GM23248 (cell line): ENCODE results near the gene TMEM131L.

Source experiments
- EZH2 ChIP-seq: fragments of 200-600 bp; sonication (generic); IDR thresholded peaks from 2 replicates; pipeline ENCODE4 v1.6.1; 2018; ENCODE audit warnings: antibody characterized with exemption, mild to moderate bottlenecking; ENCODE audit not compliant: insufficient read depth, poor library complexity, severe bottlenecking
- EZH2phosphoT487 ChIP-seq: fragments of 200-600 bp; sonication (generic); IDR thresholded peaks from 2 replicates; pipeline ENCODE4 v1.6.1; 2018; ENCODE audit warnings: antibody characterized with exemption, moderate library complexity, mild to moderate bottlenecking, low read depth; ENCODE audit not compliant: insufficient read depth

DNA sequence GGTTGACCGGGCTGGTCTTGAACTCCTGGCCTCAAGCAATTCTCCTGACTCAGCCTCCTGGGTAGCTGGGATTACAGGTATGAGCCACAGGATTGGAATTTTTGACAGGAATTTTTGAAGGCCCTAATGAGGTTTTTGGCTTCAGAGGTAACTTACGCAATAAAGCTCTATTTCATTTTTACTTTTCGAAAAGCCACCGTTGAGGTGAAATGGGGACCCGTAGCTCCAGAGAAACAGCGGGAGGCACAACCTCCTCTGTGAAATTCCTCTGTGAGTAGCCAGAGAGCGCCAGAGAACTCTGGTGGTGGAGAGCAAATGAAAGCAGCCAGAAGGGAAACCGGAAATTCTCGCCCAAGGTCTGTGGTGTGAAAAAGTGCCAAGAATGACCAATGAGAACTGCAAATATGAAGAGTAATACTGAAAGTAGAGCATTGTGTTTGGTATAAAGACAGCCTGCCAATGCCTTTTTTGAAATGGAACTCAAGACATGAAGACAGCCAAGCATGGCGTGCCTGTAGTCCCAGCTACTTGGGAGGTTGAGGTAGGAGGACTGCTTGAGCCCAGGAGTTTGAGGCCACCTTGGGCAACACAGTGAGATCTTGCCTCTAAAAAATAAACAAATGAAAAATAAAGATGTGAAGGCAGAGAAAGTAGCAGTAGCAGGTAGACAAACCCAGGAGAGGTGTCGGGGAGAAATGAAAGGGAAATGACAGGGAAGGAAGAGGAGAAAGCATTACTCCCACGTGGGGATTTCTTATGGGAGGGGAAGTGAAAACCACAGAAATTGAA lies 33.0 kb upstream of the TMEM131L start:
- TF ChIP-seq EZH2 (no peak), EZH2phosphoT487 (no peak)
